AG04449 (cell line): ENCODE results near the gene SH3RF2.
"Not testable (repeated sequence)": the region's sequence is repeated elsewhere in the genome, so short reads cannot be mapped to it uniquely, and the experiment has no call there.

Source experiments
- CTCF ChIA-PET: fragments of 350-600 bp; formaldehyde crosslinking; extraction: SDS; loops from one replicate; lab custom pipeline; 2021; ENCODE audit warnings: antibody characterized with exemption; lab: Yijun Ruan, JAX
- POLR2A ChIA-PET: fragments of 400-600, 350-600 bp; formaldehyde crosslinking; extraction: SDS; loops from one replicate; lab custom pipeline; 2020; ENCODE audit warnings: antibody characterized with exemption, inconsistent platforms; lab: Yijun Ruan, JAX
- DNase-seq: peaks from one replicate; pipeline ENCODE4 v3.0.0-alpha.2; 2010; ENCODE audit warnings: low read depth, low spot score
- H3K4me3 ChIP-seq: 2 replicates; pipeline ENCODE4 v1.5.1; 2011; ENCODE audit warnings: low read depth, mild to moderate bottlenecking, control low read depth, low read length
- CTCF ChIP-seq: IDR thresholded peaks from one replicate; pipeline ENCODE4 v1.5.1; 2011; ENCODE audit warnings: mild to moderate bottlenecking, moderate library complexity, low read length, control low read depth, inconsistent platforms; ENCODE audit not compliant: insufficient read depth; ENCODE audit errors: missing control alignments

The SH3RF2 gene

GRCh38 chr5:145987856-145988255, 51.5 kb downstream of the SH3RF2 start:
- no peak for TF ChIP-seq CTCF
- no peak for DNase-seq
- no peak overlapping the region for H3K4me3 ChIP-seq
- POLR2A ChIA-PET = no interaction called here
- CTCF ChIA-PET = interaction anchor here (1.1 kb wide), 1 partner anchor 9 kb away, joined by 3 read pairs; no protein-coding TSS in a partner anchor

DNA sequence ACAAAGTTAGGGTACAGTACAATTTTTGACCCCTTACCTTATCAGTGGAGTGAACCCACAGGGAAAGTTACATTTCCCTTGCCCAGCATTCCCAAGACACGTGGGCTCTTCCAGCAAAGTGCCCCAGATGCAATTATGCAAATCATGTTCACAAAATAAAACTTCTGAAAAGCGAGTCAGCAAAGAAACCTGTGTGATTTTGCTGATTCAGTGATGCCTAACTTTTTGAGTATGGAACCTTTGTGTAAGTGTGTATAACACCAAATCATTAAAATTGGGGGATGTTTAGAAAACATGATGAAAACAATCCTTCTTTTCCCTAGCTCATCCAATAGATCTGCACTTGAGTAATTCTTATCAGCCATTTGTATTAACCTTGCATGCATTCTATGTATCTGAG, 52.6 kb downstream of the SH3RF2 start:
- TF ChIP-seq CTCF = no peak
- H3K4me3 ChIP-seq = no peak overlapping the region
- no peak for DNase-seq
- ChIA-PET POLR2A (no interaction called here), CTCF (interaction anchor here (1.2 to 2.2 kb wide), 2 partner anchors 9 to 101 kb away, joined by 3 to 8 read pairs; no protein-coding TSS in a partner anchor)

GRCh38 chr5:145989428-145989827, 53.0 kb downstream of the SH3RF2 start:
- POLR2A ChIA-PET = no interaction called here
- CTCF ChIA-PET = interaction anchor here (1.2 to 2.2 kb wide), 2 partner anchors 10 to 101 kb away, joined by 3 to 8 read pairs; no protein-coding TSS in a partner anchor
- H3K4me3 ChIP-seq = no peak overlapping the region
- no peak for TF ChIP-seq CTCF
- no peak for DNase-seq

GRCh38 chr5:145990170-145990569, 53.8 kb downstream of the SH3RF2 start:
- POLR2A ChIA-PET = no interaction called here
- no peak for TF ChIP-seq CTCF
- CTCF ChIA-PET = interaction anchor here (2.2 kb wide), 1 partner anchor 10 kb away, joined by 8 read pairs; no protein-coding TSS in a partner anchor

GRCh38 chr5:145991044-145991575, 54.7 kb downstream of the SH3RF2 start:
- POLR2A ChIA-PET = interaction anchor here (0.7 kb wide), 1 partner anchor 519 kb away, joined by 3 read pairs; no protein-coding TSS in a partner anchor
- no peak overlapping the region for H3K4me3 ChIP-seq
- TF ChIP-seq CTCF = no peak
- no peak for DNase-seq
- CTCF ChIA-PET = interaction anchor here (1.4 to 2.2 kb wide), 2 partner anchors 11 to 15 kb away, joined by 3 to 8 read pairs; no protein-coding TSS in a partner anchor

More at GRCh38 chr5:145990170-145990569, 53.8 kb downstream of the SH3RF2 start:
- DNase-seq = no peak
- no peak overlapping the region for H3K4me3 ChIP-seq

- CTCF ChIA-PET, H3K4me3 ChIP-seq, DNase-seq, POLR2A ChIA-PET: not testable (repeated sequence)
These were observed 57.2 kb downstream of the SH3RF2 start for GRCh38 chr5:145993538-145993937.
